ENCODE data around the gene FLYWCH1.
A peak's percentile ranks its signal among the peaks of the same experiment; 100 is the strongest.

Gene FLYWCH1

GRCh38 chr16:2976201-2976600, 64.5 kb downstream of the FLYWCH1 start:
- Mint-ChIP-seq H3K27ac (no peak overlapping the region), H3K4me3 (no peak overlapping the region), H3K36me3 (no peaks in the 10 kb centered on the region), H3K27me3 (peaks cover 2% of the 10 kb centered on the region), H3K9me3 (no peaks in the 10 kb centered on the region), H3K4me1 (peaks cover 6% of the 10 kb centered on the region)

- Mint-ChIP-seq H3K27me3 (peaks cover 2% of the 10 kb centered on the region), H3K27ac (no peak overlapping the region), H3K4me1 (peaks cover 10% of the 10 kb centered on the region), H3K36me3 (no peaks in the 10 kb centered on the region), H3K4me3 (no peak overlapping the region), H3K9me3 (no peaks in the 10 kb centered on the region)
These were observed 64.9 kb downstream of the FLYWCH1 start for GRCh38 chr16:2976673-2977072.

DNA sequence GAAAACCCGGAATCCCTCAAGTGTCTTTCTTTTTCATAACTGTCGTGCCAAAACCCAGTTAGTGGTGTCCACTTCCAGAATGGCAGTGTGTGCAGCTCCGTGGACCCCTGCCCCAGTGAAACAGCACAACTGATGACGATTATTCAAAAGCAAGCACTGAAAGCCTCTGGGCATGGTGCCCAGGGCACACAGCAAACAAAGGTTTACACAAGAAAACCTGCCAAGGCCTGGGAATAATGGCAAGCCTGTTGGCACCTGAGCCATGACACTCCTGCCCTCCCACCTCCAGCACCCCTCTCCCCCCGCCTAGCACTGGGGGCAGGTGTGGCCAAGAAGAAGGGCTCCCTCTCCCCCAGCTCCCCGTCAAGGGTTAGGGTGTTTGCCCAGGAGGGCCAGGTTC, 65.7 kb downstream of the FLYWCH1 start:
- peaks cover 12% of the 10 kb centered on the region for H3K4me1 Mint-ChIP-seq
- H3K36me3 Mint-ChIP-seq: no peaks in the 10 kb centered on the region
- H3K9me3 Mint-ChIP-seq: no peaks in the 10 kb centered on the region
- H3K4me3 Mint-ChIP-seq: no peak overlapping the region
- H3K27ac Mint-ChIP-seq: no peak overlapping the region
- no peaks in the 10 kb centered on the region for H3K27me3 Mint-ChIP-seq

GRCh38 chr16:2979669-2980226, 68.0 kb downstream of the FLYWCH1 start:
- peak overlapping the region; percentile 74 for H3K4me3 Mint-ChIP-seq
- no peaks in the 10 kb centered on the region for H3K36me3 Mint-ChIP-seq
- H3K9me3 Mint-ChIP-seq: no peaks in the 10 kb centered on the region
- no peak overlapping the region for H3K27ac Mint-ChIP-seq
- H3K4me1 Mint-ChIP-seq: peaks cover 16% of the 10 kb centered on the region
- no peaks in the 10 kb centered on the region for H3K27me3 Mint-ChIP-seq

DNA sequence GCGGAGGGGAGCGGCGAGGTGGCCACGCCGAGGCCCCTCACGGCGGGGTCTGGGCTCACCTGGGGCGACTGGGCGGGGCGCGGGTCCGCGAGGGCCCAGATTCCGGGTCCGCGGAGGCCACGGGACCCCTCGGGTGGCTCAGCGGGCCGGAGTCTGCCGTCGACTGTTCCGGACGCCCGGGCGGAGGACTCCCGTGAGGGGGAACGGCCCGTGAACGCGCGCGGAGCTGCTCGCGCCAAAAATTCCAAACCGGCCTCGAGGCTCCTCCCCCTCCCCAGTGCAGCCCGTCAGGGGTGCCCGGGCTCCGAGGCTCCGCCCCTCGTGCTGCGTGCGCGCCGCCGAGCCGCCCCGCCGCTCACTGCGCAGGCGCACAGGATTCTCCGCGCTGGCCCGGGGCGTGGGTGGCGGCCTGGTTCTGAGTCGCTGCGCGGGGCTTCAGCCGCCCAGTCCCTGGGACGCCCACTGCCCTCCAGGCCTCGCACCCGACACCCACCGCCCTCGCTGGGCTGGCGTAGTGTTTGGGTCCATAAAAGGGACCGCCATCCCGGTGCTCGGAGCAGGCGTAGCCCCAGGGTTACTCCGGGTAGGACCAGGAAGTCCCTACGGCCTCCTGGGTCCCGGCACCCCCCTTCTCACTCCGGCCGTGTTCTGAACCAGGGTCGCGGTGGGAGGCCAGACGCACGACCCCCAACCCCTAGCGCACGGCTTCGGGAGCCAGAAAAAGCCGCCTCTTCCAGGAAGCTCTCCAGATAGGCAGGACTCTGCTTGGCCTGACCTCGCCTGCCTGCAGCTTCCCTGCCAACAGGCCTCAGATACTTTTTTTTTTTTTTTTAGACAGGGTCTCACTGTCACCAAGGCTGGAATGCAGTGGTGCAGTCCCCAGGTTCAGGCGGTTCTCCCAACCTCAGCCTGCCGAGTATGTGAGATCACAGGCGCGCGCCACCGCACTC, 68.8 kb downstream of the FLYWCH1 start, which contains the start of gene PKMYT1:
PKMYT1 (minus strand) TSS at position 220 of the 950 bp plus-strand sequence. CDS start 789 bp downstream, outside the sequence.
- Mint-ChIP-seq H3K27ac (no peak within 1 kb of the TSS), H3K27me3 (no peaks in the 10 kb centered on the region), H3K36me3 (no peaks in the 10 kb centered on the region), H3K4me1 (peaks cover 16% of the 10 kb centered on the region), H3K4me3 (peak within 1 kb of the TSS; percentile 85), H3K9me3 (no peaks in the 10 kb centered on the region)

DNA sequence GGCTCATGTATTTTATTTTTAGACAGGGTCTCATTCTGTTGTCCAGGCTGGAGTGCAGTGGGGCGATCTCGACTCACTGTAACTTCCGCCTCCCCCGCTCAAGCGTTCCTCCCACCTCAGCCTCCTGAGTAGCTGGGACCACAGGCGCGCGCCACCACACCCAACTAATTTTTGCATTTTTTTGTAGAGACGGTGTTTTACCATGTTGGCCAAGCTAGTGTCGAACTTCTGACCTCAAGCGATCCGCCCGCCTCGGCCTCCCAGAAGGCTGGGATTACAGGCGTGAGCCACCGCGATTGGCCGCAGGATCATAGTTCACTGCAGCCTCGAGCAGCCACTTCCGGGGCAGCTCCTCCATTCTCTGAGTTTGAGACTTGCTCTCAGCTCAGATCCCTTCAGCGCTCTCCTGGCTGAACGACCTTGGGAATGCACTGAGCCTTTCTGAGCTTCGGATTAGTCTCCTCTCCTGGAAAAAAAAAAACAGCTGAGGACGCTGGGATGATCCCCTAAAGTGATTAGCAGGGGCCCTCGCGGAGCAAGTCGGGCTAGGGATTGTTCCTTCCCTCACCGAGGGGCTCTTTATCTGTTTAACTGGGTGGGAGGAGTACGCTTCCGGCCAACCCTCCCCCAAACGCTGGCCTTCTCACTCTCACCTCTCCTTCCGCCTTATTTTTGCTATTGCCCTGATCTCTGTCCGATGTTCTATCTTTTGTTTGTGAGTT, 69.6 kb downstream of the FLYWCH1 start:
- no peaks in the 10 kb centered on the region for H3K27me3 Mint-ChIP-seq
- peak overlapping the region; percentile 85 for H3K4me3 Mint-ChIP-seq
- no peaks in the 10 kb centered on the region for H3K9me3 Mint-ChIP-seq
- peaks cover 16% of the 10 kb centered on the region for H3K4me1 Mint-ChIP-seq
- no peaks in the 10 kb centered on the region for H3K36me3 Mint-ChIP-seq
- H3K27ac Mint-ChIP-seq: peak overlapping the region; percentile 13

GRCh38 chr16:2981899-2982250, 70.1 kb downstream of the FLYWCH1 start:
- Mint-ChIP-seq H3K4me3 (peak overlapping the region; percentile 85), H3K36me3 (no peaks in the 10 kb centered on the region), H3K9me3 (no peaks in the 10 kb centered on the region), H3K27ac (peak overlapping the region; percentile 13), H3K27me3 (no peaks in the 10 kb centered on the region), H3K4me1 (peaks cover 16% of the 10 kb centered on the region)

GRCh38 chr16:2982402-2982801, 70.7 kb downstream of the FLYWCH1 start:
- Mint-ChIP-seq H3K4me3 (no peak overlapping the region), H3K27ac (no peak overlapping the region), H3K9me3 (no peaks in the 10 kb centered on the region), H3K4me1 (peaks cover 16% of the 10 kb centered on the region), H3K27me3 (no peaks in the 10 kb centered on the region), H3K36me3 (no peaks in the 10 kb centered on the region)

DNA sequence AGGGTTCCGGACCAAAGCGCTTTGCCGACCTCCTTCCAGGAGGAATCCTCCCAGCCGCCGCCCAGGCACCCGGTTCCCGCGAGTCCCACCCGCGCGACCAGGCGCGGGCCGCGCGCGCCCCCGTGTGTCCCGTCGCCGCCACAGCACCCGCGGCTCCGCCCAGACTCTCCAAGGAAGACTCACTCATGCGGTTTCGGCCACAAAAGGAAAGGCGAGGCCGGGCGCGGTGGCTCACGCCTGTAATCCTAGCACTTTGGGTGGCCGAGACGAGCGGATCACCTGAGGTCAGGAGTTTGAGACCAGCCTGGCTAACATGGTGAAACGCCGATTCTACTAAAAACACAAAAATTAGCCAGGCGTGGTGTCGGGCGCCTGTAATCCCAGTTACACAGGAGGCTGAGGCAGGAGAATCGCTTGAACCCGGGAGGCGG, 72.0 kb downstream of the FLYWCH1 start:
- H3K36me3 Mint-ChIP-seq: no peaks in the 10 kb centered on the region
- H3K4me1 Mint-ChIP-seq: peaks cover 16% of the 10 kb centered on the region
- no peak overlapping the region for H3K27ac Mint-ChIP-seq
- H3K4me3 Mint-ChIP-seq: no peak overlapping the region
- H3K27me3 Mint-ChIP-seq: no peaks in the 10 kb centered on the region
- no peaks in the 10 kb centered on the region for H3K9me3 Mint-ChIP-seq

DNA sequence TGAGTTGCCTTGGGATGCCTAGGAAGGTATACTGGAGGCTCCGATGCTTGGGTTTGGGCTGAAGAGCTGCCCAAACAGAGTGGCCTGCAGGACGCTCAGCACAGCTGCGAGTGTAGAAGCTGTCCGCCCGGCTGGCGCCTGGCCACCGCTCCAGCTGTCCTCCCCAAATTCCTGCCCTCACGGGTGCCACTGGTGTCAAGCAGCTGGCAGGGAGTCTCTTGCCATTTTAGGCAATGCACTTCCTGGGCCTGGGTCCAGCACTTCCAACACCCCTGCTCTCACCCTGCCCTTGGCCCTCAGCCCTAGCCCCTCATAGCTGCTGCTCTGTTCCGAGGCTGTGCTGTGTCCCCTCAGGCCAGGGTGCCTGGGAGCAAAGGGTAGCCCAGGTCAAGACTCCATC, 73.7 kb downstream of the FLYWCH1 start:
- H3K27ac Mint-ChIP-seq: no peak overlapping the region
- no peaks in the 10 kb centered on the region for H3K27me3 Mint-ChIP-seq
- H3K4me3 Mint-ChIP-seq: no peak overlapping the region
- H3K36me3 Mint-ChIP-seq: no peaks in the 10 kb centered on the region
- peaks cover 16% of the 10 kb centered on the region for H3K4me1 Mint-ChIP-seq
- no peaks in the 10 kb centered on the region for H3K9me3 Mint-ChIP-seq

- Mint-ChIP-seq H3K4me3 (no peak overlapping the region), H3K9me3 (no peaks in the 10 kb centered on the region), H3K4me1 (peaks cover 12% of the 10 kb centered on the region), H3K27ac (no peak overlapping the region), H3K36me3 (no peaks in the 10 kb centered on the region), H3K27me3 (no peaks in the 10 kb centered on the region)
These were observed 74.2 kb downstream of the FLYWCH1 start for GRCh38 chr16:2985893-2986355.

GRCh38 chr16:2986623-2987188, 75.0 kb downstream of the FLYWCH1 start:
- peaks cover 6% of the 10 kb centered on the region for H3K4me1 Mint-ChIP-seq
- no peak overlapping the region for H3K27ac Mint-ChIP-seq
- H3K4me3 Mint-ChIP-seq: no peak overlapping the region
- no peaks in the 10 kb centered on the region for H3K27me3 Mint-ChIP-seq
- no peaks in the 10 kb centered on the region for H3K36me3 Mint-ChIP-seq
- no peaks in the 10 kb centered on the region for H3K9me3 Mint-ChIP-seq

DNA sequence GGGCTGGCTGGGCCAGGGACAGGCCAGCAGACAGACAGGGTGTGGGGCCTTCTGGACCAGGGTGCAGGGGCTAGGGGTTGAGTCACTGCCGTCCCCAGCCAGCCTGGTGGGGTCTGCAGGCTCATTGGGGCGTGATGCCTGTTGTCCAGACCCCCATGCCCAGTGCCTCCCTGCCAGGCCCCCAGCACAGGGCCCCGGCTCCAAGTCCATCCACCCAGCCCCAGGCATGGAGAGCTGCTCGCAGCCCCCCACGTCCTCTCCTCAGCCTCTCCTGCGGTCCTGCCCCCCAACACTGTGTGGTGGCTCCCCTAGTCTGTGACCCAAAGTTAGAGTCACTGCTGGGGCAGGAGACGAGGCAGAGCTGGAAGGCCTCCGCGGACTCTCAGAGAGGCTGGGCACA, 75.6 kb downstream of the FLYWCH1 start:
- Mint-ChIP-seq H3K4me1 (peaks cover 4% of the 10 kb centered on the region), H3K27me3 (no peaks in the 10 kb centered on the region), H3K4me3 (no peak overlapping the region), H3K9me3 (no peaks in the 10 kb centered on the region), H3K27ac (no peak overlapping the region), H3K36me3 (no peaks in the 10 kb centered on the region)

DNA sequence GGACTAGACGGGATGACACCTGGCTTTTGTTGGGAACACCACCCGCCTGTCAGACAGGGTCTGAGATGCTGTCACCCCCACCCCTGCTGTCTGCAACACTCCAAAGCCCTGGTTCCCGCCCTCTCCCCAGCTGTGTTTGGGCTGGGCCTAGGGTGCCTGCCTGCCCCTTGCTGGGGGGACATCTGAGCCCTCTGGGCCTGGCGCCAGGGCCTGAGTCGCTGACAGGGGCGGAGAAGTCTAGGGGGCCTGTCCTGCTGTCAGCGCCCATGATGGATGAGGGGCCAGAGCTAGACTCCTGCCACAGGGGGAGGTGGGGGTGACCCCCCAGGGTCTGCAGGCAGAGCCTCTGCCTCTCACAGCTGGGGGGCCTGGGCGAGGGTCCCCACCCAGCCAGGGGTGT, 76.1 kb downstream of the FLYWCH1 start:
- peaks cover 4% of the 10 kb centered on the region for H3K4me1 Mint-ChIP-seq
- no peaks in the 10 kb centered on the region for H3K36me3 Mint-ChIP-seq
- no peak overlapping the region for H3K27ac Mint-ChIP-seq
- H3K4me3 Mint-ChIP-seq: no peak overlapping the region
- no peaks in the 10 kb centered on the region for H3K9me3 Mint-ChIP-seq
- no peaks in the 10 kb centered on the region for H3K27me3 Mint-ChIP-seq

- Mint-ChIP-seq H3K36me3 (no peaks in the 10 kb centered on the region), H3K27ac (no peak overlapping the region), H3K27me3 (no peaks in the 10 kb centered on the region), H3K4me3 (no peak overlapping the region), H3K4me1 (peaks cover 4% of the 10 kb centered on the region), H3K9me3 (no peaks in the 10 kb centered on the region)
These were observed 76.9 kb downstream of the FLYWCH1 start for GRCh38 chr16:2988590-2989099.
